ENCODE results near the gene SYK. TPM values are rescaled to one million over a fixed set of nuclear protein-coding genes. Genes with fewer than 3 reads are reported as not detected.

Gene SYK
- total RNA-seq, 2 donors from 2014 or later = 25.8 to 53.0 TPM

DNA sequence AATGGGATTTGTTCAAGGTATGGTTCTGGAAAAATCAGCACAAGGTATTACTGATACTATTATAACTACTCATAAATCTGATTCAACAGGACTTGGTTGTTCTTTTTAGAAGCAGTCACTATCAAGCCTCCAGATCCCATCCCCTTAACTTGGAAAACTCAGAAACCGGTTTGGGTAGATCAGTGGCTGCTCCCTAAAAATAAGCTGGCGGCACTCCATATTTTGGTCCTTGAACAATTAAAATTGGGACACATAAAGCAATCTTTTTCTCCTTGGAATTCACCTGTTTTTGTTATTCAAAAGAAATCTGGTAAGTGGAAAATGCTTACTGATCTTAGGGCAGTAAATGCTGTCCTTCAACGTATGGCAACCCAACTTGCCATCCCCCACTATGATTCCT, 104.2 kb downstream of the SYK start:
- peaks cover 0 to 3% of the 10 kb centered on the region in 2 donors for H3K4me1 Mint-ChIP-seq (ENCODE audit: low read depth in 2 of 2)
- no peaks in the 10 kb centered on the region for H3K27me3 Mint-ChIP-seq
- ATAC-seq (no peak), DNase-seq (ENCODE audit: low spot score) (no peak)
- H3K36me3 Mint-ChIP-seq = peaks cover 11% of the 10 kb centered on the region
- no peak overlapping the region for H3K4me3 Mint-ChIP-seq
- H3K9me3 Mint-ChIP-seq = no peaks in the 10 kb centered on the region
- H3K27ac Mint-ChIP-seq = no peak overlapping the region

DNA sequence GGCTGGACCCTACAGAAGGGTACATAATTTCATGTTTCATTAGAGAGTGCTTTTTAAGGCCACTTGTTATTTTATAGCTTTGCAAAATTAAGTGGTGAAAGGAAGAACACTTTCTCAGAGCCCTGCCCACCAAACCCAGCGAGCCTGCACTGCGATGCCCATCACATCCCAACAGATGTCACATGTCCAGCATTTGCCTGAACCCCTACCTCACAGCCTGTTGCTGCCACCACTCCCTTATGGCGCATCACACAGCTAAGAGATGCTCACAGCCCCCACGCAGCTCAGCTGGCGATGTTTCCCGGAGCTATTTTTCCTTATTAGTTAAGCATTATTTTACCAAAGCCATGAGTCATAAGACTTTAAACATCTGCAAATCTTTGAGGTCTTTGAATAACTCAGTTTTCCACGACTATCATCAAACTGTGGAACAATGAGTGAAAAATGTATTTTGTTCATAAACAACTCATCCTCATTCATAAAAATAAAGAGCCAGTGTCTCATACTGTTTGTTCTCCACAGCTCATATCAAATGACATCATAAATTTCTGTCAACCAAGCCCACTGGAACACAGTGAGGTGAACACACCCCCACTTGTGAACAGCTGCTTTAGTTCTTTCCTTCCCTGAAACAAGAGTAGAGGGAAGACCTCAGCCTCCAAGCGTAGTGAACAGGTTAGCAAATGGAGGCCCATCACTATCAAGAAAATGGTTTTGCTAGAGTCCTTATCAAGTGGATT, 104.9 kb downstream of the SYK start:
- Mint-ChIP-seq H3K27ac (no peak overlapping the region), H3K36me3 (peaks cover 11% of the 10 kb centered on the region), H3K4me3 (no peak overlapping the region), H3K9me3 (no peaks in the 10 kb centered on the region), H3K27me3 (no peaks in the 10 kb centered on the region), H3K4me1 (ENCODE audit: low read depth in 2 of 2) (peaks cover 0 to 3% of the 10 kb centered on the region in 2 donors)
- ATAC-seq (no peak), DNase-seq (ENCODE audit: low spot score) (no peak)

DNA sequence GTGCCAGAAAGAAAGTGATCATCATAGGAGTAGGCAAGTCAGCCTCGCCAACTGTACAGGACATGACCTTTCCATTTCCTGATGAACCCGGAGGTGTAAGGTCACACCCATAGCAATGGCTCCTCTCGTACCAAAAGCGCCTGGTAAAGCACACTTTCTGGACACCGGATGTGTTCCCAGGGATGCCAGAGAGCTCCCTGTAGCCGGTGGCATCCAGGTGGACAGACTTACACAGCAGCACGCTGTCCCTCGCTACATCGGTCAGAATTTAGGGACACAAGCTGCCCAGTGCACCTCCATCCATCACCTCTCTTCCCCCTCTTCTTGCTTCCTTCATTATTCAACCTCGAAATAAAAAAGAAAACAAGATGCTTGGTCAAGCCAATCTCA, 105.4 kb downstream of the SYK start:
- DNase-seq (ENCODE audit: low spot score) (no peak), ATAC-seq (no peak)
- Mint-ChIP-seq H3K27me3 (no peaks in the 10 kb centered on the region), H3K4me1 (ENCODE audit: low read depth in 2 of 2) (peaks cover 0 to 3% of the 10 kb centered on the region in 2 donors), H3K27ac (no peak overlapping the region), H3K36me3 (peaks cover 8% of the 10 kb centered on the region), H3K9me3 (no peaks in the 10 kb centered on the region), H3K4me3 (no peak overlapping the region)

DNA sequence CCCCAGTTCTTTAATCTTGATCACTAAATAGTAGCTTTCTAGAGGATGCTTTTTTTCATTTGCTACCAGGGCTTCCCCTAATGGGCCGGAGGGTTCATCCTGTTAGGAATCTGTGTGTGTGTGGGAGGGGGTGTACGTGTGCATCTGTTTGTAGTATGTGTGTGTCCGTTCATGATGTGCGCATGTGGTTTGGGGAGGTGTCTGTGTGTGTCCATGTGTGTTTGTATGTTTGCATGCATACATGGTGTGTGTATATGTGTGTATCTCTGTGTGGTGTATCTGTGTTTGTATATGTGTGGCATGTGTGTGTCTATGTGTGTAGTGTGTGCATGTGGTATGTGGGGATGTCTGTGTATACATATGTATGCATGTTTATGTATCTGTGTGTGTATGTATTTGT, 106.2 kb downstream of the SYK start:
- no peaks in the 10 kb centered on the region for H3K9me3 Mint-ChIP-seq
- ATAC-seq = no peak

DNA sequence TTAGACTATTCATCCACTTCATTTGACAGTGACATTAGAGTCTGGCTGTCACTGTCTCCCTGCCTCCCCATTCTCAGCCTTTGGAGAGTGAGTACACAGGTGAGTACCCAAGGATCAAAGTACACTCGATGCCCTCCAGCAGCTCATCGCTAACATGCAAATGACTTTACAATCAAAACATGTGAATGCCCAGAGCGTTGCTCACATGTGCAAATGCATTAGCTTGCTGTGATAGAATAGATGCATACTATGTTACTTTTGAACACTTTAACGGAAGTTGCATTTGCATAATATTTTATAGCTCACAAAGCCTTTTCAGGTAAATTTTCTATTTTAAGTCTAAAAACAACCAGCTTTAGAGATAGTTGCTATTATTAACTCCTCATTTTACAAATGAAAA, 107.6 kb downstream of the SYK start:
- Mint-ChIP-seq H3K9me3 (no peaks in the 10 kb centered on the region), H3K4me1 (ENCODE audit: low read depth in 2 of 2) (peaks cover 0 to 3% of the 10 kb centered on the region in 2 donors), H3K36me3 (no peaks in the 10 kb centered on the region), H3K4me3 (no peak overlapping the region), H3K27me3 (no peaks in the 10 kb centered on the region), H3K27ac (no peak overlapping the region)
- DNase-seq (ENCODE audit: low spot score) (no peak), ATAC-seq (no peak)

More for the DNA sequence above, 106.2 kb downstream of the SYK start:
- H3K36me3 Mint-ChIP-seq = peaks cover 6% of the 10 kb centered on the region
- H3K4me3 Mint-ChIP-seq = no peak overlapping the region
- H3K27ac Mint-ChIP-seq = no peak overlapping the region
- no peaks in the 10 kb centered on the region for H3K27me3 Mint-ChIP-seq
- no peak for DNase-seq (ENCODE audit: low spot score)
- peaks cover 0 to 3% of the 10 kb centered on the region in 2 donors for H3K4me1 Mint-ChIP-seq (ENCODE audit: low read depth in 2 of 2)

DNA sequence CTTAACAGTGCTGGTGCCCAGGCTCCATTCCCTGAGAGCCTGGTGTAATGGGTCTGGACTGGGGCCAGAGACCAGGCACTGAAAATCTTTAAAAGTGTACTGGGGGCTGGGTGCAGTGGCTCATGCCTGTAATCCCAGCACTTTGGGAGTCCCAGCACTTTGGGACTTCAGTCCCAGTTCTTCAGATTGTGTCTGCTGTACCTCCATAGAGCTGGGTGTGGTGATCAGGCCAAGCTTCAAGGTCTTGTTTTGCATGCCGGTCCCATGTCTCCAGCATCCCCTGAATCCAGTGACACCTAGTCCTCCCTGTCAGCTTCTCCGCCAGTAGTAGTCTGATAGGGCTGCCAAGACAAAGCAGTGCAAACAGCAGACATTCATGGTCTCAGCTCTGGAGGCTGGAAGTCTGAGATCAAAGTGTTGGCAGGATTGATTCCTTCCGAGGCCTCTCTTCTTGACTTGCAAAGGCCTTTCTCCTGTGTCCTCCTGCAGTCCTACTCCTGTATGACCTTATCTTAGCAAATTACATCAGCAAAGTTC, 108.2 kb downstream of the SYK start:
- H3K36me3 Mint-ChIP-seq = no peaks in the 10 kb centered on the region
- no peak for ATAC-seq
- H3K4me3 Mint-ChIP-seq = no peak overlapping the region
- DNase-seq (ENCODE audit: low spot score) = no peak
- no peak overlapping the region for H3K27ac Mint-ChIP-seq
- H3K4me1 Mint-ChIP-seq (ENCODE audit: low read depth in 2 of 2) = peaks cover 0 to 3% of the 10 kb centered on the region in 2 donors
- H3K27me3 Mint-ChIP-seq = no peaks in the 10 kb centered on the region
- H3K9me3 Mint-ChIP-seq = no peaks in the 10 kb centered on the region

DNA sequence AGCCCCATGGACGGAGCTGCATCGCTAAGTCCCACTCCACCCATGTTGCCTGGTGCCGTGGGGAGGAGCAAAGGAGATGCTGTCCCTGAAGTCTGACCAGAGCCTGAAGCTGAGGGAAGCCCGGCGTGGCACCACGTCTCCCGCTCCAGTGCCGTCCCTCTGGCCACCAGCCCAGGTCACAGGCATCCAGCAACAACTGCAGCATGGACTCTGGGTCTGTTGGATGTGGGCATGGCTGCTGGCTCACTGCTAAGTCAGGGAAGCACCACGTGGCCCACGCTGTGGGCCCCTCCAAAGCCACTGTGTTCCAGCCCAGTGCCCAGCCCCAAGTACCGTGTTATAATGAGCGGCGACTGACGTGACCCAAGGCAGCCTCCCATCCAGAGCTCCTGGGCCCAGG, 112.6 kb downstream of the SYK start:
- Mint-ChIP-seq H3K4me1 (ENCODE audit: low read depth in 2 of 2) (no peaks in the 10 kb centered on the region), H3K27ac (no peak overlapping the region), H3K36me3 (no peaks in the 10 kb centered on the region), H3K9me3 (no peaks in the 10 kb centered on the region), H3K27me3 (no peaks in the 10 kb centered on the region), H3K4me3 (no peak overlapping the region)
- no peak for ATAC-seq
- no peak for DNase-seq (ENCODE audit: low spot score)

DNA sequence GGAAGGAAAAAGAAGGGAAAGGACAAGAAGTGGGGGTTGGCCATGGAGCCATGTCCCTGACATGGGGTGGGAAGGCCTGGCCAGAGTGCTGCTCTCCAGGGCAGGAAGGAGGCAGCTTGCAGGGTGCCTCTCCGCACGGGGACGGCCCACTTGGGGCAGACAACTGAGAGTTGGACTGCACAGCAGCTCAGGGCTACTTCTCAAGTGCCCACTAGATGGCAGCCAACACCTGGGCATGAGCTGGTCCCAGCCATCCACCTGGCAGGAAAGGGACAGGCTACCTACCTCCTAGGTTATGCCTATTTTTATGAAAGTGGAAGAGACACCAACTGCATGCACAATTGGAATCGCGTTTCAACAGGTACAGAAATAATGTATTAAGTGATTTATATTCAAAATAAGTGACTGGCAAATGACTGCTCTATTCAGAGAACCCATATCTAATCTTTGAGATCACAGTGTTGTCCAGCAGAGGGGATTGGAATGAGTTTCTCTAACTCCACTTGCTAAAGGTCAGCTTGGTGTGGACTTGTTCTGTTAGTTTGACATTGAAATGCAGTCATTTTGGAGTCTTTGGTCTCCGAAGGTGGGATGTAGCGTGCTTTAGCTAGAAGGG, 113.4 kb downstream of the SYK start:
- DNase-seq (ENCODE audit: low spot score) (peak; percentile 82), ATAC-seq (peak; percentile 85 to 92)
- Mint-ChIP-seq H3K4me1 (ENCODE audit: low read depth in 2 of 2) (no peaks in the 10 kb centered on the region), H3K27me3 (peaks cover 0 to under 1% of the 10 kb centered on the region in 2 donors), H3K27ac (no peak overlapping the region), H3K36me3 (no peaks in the 10 kb centered on the region), H3K9me3 (no peaks in the 10 kb centered on the region), H3K4me3 (no peak overlapping the region)

DNA sequence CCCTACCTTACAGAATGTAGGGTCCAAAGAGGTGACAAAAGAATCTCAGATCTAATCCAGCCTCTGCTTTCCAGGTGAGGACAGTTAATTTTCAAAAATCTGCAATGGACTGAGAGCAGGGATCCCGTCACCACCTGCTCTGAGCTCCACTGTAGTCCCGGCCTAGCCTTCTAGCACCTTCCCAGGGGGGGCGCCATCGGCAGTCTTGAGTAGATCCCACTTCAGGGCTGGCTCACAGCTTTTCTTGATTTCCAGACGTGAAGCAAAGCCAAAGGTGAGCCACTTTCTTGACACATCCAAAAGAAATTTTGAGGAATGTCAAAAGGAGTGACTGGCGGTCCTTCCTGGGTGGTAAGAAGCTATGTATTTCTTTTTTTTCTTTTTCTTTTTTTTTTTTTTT, 114.1 kb downstream of the SYK start:
- H3K4me3 Mint-ChIP-seq = no peak overlapping the region
- no peaks in the 10 kb centered on the region for H3K9me3 Mint-ChIP-seq
- ATAC-seq (no peak), DNase-seq (ENCODE audit: low spot score) (no peak)
- H3K27me3 Mint-ChIP-seq = peaks cover 0 to 7% of the 10 kb centered on the region in 2 donors
- H3K27ac Mint-ChIP-seq = no peak overlapping the region
- no peaks in the 10 kb centered on the region for H3K4me1 Mint-ChIP-seq (ENCODE audit: low read depth in 2 of 2)
- no peaks in the 10 kb centered on the region for H3K36me3 Mint-ChIP-seq

DNA sequence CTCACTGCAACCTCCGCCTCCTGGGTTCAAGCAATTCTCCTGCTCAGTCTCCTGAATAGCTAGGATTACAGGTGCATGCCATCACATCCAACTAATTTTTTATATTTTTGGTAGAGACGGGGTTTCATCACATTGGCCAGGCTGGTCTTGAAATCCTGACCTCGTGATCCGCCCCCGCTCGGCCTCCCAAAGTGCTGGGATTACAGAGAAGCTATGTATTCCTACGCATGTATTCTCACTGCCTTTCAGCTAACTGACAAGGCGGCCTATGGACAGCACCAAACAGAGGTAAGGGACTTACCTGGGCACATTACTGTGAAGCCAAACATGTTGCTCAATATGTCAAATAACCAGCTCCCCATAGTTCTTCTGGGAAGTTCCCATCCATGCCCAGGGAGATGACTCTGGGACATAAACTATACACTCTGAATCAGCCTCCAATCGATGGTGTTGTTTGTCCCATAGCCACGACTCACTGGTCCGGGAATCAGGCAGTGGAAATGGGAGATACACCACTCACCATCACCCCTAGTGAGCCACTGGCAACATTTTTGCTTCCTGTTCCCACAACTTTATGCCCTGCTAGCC, 114.6 kb downstream of the SYK start:
- ATAC-seq (no peak), DNase-seq (ENCODE audit: low spot score) (no peak)
- no peak overlapping the region for H3K27ac Mint-ChIP-seq
- peaks cover 0 to 9% of the 10 kb centered on the region in 2 donors for H3K27me3 Mint-ChIP-seq
- H3K4me1 Mint-ChIP-seq (ENCODE audit: low read depth in 2 of 2) = no peaks in the 10 kb centered on the region
- H3K4me3 Mint-ChIP-seq = no peak overlapping the region
- H3K9me3 Mint-ChIP-seq = no peaks in the 10 kb centered on the region
- no peaks in the 10 kb centered on the region for H3K36me3 Mint-ChIP-seq

DNA sequence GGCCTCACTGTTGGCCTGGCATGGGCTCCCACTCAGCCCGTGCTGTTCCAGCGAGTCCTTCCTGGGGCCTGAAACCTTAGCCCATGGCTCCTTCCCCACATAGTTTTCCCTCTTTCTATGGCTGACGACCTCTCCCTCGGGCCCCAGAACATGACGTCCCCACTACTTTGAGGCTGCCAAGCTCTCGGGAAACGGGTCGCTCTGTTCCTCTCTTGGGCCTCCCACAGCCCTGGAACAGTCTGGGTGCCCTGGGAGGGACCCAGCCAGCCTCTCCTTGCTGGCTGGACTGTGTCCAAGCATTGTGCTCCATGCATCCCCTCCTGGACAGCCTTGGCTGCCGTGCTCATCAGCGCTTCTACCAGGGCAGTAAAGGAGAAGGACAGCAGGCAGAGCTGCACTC, 118.3 kb downstream of the SYK start:
- ATAC-seq (no peak), DNase-seq (ENCODE audit: low spot score) (no peak)
- Mint-ChIP-seq H3K4me1 (ENCODE audit: low read depth in 2 of 2) (no peaks in the 10 kb centered on the region), H3K9me3 (no peaks in the 10 kb centered on the region), H3K36me3 (no peaks in the 10 kb centered on the region), H3K27ac (no peak overlapping the region), H3K4me3 (no peak overlapping the region), H3K27me3 (peaks cover 8 to 22% of the 10 kb centered on the region in 2 donors)

DNA sequence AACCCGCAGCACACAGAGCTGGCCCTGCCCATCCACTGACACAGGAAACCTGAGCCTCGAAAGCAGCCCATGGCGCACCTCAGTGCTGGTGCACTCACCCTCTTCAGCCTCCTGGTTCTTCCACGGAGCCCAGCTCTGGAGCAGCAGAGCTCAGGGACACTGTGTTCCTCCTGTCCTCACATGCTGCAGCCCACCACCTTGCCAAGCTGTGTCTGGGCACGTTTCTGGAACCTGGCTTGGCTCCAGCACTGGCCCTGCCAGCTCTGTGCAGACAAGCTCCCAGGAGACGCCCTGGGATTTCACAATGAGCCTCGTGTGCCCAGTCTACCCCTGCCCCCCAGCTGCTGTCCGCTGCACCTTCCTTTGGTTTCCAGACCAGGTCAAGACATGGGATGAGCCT, 119.5 kb downstream of the SYK start:
- ATAC-seq = peak in 1 of 2 donors; percentile 8
- Mint-ChIP-seq H3K27ac (no peak overlapping the region), H3K27me3 (peaks cover 8 to 22% of the 10 kb centered on the region in 2 donors), H3K36me3 (no peaks in the 10 kb centered on the region), H3K4me1 (ENCODE audit: low read depth in 2 of 2) (no peaks in the 10 kb centered on the region), H3K4me3 (no peak overlapping the region), H3K9me3 (no peaks in the 10 kb centered on the region)
- no peak for DNase-seq (ENCODE audit: low spot score)

DNA sequence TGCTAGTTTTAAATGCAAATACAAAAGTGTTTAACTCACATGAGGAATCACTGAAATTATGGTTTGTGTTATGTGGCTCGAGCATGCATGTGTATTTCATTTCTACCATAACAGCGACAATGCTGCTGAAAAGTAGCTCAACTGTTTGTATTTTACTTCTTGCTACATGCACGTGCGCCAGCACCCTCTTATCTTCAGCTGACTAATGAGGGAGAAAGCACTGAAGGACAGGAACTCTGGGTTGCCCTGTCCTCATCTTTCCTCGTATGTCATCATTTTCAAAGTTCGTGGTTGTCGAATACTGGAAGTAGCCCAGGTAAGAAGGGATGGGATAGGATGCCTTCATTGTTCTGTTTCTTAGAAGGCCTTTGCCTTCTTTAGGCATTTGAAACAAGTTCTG, 120.3 kb downstream of the SYK start:
- Mint-ChIP-seq H3K4me1 (ENCODE audit: low read depth in 2 of 2) (no peaks in the 10 kb centered on the region), H3K4me3 (no peak overlapping the region), H3K36me3 (no peaks in the 10 kb centered on the region), H3K9me3 (no peaks in the 10 kb centered on the region), H3K27me3 (peaks cover 8 to 22% of the 10 kb centered on the region in 2 donors), H3K27ac (no peak overlapping the region)
- no peak for ATAC-seq
- no peak for DNase-seq (ENCODE audit: low spot score)

DNA sequence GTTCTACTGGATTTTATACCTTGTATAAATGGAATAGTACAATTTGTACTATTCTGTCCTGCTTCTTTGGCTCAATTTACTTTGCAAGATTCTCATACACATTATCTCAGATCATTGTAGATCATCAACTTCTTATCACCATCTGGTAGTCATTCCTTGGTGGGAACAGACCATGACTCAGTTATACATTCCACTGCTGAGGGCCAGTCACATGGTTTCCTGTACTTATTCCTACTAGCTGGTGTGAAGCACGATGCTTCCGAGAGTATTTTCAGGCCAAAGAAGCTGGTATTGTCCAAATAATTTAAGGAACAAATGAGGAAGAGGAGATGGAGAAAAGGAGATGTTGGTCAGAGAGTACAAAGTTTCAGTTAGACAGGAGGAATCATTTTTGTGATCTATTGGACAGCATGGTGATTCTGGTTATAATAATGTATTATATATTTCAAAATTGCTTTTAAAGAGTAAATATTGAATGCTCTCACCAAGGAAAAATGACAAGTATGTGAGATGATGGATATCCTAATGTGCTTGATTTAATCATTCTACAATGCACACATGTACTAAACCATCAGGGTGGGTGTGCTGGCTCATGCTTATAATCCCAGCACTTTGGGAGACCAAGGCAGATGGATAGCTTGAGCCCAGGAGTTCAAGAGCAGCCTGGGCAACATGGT, 124.1 kb downstream of the SYK start:
- Mint-ChIP-seq H3K36me3 (no peaks in the 10 kb centered on the region), H3K4me1 (ENCODE audit: low read depth in 2 of 2) (no peaks in the 10 kb centered on the region), H3K4me3 (no peak overlapping the region), H3K27me3 (peaks cover 8 to 14% of the 10 kb centered on the region in 2 donors), H3K27ac (no peak overlapping the region), H3K9me3 (no peaks in the 10 kb centered on the region)
- no peak for ATAC-seq
- DNase-seq (ENCODE audit: low spot score) = no peak
